Lower leg skin (tissue), 3 donors: ENCODE data around the gene ERCC2.

Source experiments
- POLR2A ChIP-seq, 2 donors: fragments of 450-650 bp; IDR thresholded peaks; one replicate each; pipeline ENCODE4 v1.6.1; 2016 to 2017; ENCODE audit warnings: antibody characterized with exemption in 2 of 2, mild to moderate bottlenecking in 1 of 2, moderate library complexity in 1 of 2
- TF ChIP-seq, protein P1 (sequence below), 3 donors: fragments of 450-650 bp; IDR thresholded peaks; one replicate each; pipeline ENCODE4 v1.5.1; 2016; ENCODE audit warnings: antibody characterized with exemption in 3 of 3, mild to moderate bottlenecking in 3 of 3, moderate library complexity in 2 of 3

GRCh38 chr19:45345506-45345860 is 24.9 kb downstream of the ERCC2 start:
- TF ChIP-seq, protein P1, sequence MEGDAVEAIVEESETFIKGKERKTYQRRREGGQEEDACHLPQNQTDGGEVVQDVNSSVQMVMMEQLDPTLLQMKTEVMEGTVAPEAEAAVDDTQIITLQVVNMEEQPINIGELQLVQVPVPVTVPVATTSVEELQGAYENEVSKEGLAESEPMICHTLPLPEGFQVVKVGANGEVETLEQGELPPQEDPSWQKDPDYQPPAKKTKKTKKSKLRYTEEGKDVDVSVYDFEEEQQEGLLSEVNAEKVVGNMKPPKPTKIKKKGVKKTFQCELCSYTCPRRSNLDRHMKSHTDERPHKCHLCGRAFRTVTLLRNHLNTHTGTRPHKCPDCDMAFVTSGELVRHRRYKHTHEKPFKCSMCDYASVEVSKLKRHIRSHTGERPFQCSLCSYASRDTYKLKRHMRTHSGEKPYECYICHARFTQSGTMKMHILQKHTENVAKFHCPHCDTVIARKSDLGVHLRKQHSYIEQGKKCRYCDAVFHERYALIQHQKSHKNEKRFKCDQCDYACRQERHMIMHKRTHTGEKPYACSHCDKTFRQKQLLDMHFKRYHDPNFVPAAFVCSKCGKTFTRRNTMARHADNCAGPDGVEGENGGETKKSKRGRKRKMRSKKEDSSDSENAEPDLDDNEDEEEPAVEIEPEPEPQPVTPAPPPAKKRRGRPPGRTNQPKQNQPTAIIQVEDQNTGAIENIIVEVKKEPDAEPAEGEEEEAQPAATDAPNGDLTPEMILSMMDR (IDR thresholded peaks at IDR 0.05) = no peak
- TF ChIP-seq POLR2A (IDR thresholded peaks at IDR 0.05) = no peak
